Fibroblast of mammary gland (primary cell): ENCODE data around the gene APLP2.

Experiments used
- DNase-seq: peaks from one replicate; pipeline ENCODE4 v3.0.0-alpha.2; 2010; ENCODE audit warnings: low read depth
- H3K4me3 ChIP-seq: 2 replicates; pipeline ENCODE4 v1.5.1; 2011; ENCODE audit warnings: low read depth, mild to moderate bottlenecking, low read length, moderate library complexity; ENCODE audit not compliant: control insufficient read depth
- TF ChIP-seq, protein P1 (sequence below): conservative IDR thresholded peaks from 2 replicates; pipeline ENCODE4 v1.5.1; 2011; ENCODE audit warnings: low read depth, low read length, inconsistent platforms; ENCODE audit not compliant: control insufficient read depth, insufficient read depth

The APLP2 gene

DNA sequence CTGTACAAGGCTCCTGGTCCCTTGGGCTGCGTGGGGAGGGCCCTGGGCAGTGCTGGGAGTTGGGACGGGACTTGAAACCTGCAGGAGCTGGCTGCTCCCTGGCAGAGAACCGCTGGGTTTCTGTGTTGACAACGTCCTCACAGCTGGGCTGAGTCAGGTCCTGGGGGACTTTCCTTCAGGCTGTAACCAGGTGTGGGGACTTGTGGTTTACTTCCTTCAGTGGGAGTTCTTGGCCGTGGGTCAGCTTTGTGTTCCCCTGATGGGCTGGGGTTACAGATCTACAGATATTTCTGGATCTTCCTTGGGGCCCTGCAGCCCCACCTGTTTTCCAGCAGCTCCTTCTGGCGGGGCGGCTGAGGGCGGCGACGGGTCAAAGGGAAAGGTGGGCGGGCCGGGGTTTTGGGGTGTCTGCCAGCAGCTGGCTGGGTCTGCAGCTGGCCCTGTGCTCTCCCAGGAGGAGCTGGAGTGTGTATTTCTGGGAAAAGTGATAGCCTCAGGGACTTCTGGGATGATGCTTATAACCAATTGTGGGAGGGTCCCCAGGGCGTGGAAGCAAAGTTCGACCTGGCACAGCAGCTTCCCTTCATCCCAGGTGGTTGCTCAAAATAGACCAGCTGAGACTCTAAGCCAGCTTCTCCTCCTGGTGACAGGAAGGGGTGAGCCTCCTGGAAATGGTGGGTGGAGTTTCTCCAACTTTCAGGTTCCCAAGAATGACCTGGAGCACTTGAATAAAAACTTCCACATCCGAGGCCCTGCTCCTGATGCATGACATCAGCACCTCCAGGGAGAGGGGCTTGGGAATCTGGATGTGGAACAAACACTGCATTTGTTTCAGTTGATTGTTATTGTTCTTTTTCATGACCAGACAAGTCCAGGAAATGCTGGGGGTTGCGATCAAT is 109.0 kb downstream of the APLP2 start:
- DNase-seq = peak; percentile 56
- TF ChIP-seq, protein P1, sequence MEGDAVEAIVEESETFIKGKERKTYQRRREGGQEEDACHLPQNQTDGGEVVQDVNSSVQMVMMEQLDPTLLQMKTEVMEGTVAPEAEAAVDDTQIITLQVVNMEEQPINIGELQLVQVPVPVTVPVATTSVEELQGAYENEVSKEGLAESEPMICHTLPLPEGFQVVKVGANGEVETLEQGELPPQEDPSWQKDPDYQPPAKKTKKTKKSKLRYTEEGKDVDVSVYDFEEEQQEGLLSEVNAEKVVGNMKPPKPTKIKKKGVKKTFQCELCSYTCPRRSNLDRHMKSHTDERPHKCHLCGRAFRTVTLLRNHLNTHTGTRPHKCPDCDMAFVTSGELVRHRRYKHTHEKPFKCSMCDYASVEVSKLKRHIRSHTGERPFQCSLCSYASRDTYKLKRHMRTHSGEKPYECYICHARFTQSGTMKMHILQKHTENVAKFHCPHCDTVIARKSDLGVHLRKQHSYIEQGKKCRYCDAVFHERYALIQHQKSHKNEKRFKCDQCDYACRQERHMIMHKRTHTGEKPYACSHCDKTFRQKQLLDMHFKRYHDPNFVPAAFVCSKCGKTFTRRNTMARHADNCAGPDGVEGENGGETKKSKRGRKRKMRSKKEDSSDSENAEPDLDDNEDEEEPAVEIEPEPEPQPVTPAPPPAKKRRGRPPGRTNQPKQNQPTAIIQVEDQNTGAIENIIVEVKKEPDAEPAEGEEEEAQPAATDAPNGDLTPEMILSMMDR = no peak
- H3K4me3 ChIP-seq = no peak overlapping the region

- no peak for DNase-seq
- H3K4me3 ChIP-seq = no peak overlapping the region
- TF ChIP-seq, protein P1 = no peak
Measured at GRCh38 chr11:130179396-130180306, 110.0 kb downstream of the APLP2 start.

DNA sequence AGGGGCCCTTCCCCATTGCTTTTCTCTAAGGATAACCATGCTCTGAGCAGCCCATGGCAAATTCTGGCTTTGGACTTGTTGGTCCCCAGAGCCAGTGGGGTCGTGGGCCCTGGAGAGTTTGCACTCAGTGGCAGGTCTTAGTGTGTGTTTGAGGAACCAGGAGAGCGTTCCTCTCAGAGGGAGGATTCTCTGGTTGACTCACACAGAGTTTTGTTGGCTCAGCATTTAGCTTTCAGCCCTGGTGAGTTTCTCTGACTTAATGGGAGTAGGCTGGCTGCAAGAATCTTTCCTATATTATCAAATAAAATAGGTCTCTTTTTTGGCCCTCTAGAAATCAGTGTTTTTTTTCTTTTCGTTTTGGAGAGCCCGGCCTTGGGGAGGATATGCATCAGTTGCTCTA is 110.8 kb downstream of the APLP2 start:
- DNase-seq = peak; percentile 56
- TF ChIP-seq, protein P1 = no peak
- no peak overlapping the region for H3K4me3 ChIP-seq

GRCh38 chr11:130180896-130181294 is 111.2 kb downstream of the APLP2 start:
- TF ChIP-seq, protein P1 = no peak
- DNase-seq = no peak
- H3K4me3 ChIP-seq = no peak overlapping the region

GRCh38 chr11:130181295-130182272 is 111.9 kb downstream of the APLP2 start:
- DNase-seq = peak; percentile 83
- H3K4me3 ChIP-seq = no peak overlapping the region
- TF ChIP-seq, protein P1 = no peak

GRCh38 chr11:130183878-130184610 is 114.3 kb downstream of the APLP2 start:
- DNase-seq = no peak
- TF ChIP-seq, protein P1 = no peak
- H3K4me3 ChIP-seq = no peak overlapping the region
